Astrocyte (in vitro differentiated cells and primary cell): ENCODE measurements around the gene GUCY2F. TPM values are rescaled to one million over a fixed set of nuclear protein-coding genes. Genes with fewer than 3 reads are reported as not detected.

ENCODE experiments used
- DNase-seq: peaks from one replicate; pipeline ENCODE4 v3.0.0-alpha.2; 2010; ENCODE audit warnings: low read depth
- FAIRE-seq: peaks from 2 replicates; lab custom pipeline; 2011; peaks lifted over from hg19 to GRCh38; lab: Jason Lieb, UNC
- H2AFZ ChIP-seq: 2 replicates; pipeline ENCODE4 v1.6.0; 2012; ENCODE audit warnings: low read depth, low read length, inconsistent platforms
- H3K27ac ChIP-seq: 2 replicates; pipeline ENCODE4 v1.5.1; 2011; ENCODE audit warnings: low read depth, low read length, inconsistent platforms
- H3K27me3 ChIP-seq: 2 replicates; pipeline ENCODE4 v1.6.0; 2011; ENCODE audit warnings: low read length, inconsistent platforms; ENCODE audit not compliant: insufficient read depth
- H3K36me3 ChIP-seq: 2 replicates; pipeline ENCODE4 v1.5.1; 2011; ENCODE audit warnings: low read length, inconsistent platforms; ENCODE audit not compliant: insufficient read depth
- H3K4me1 ChIP-seq: 2 replicates; pipeline ENCODE4 v1.5.1; 2011; ENCODE audit warnings: low read length, inconsistent platforms; ENCODE audit not compliant: insufficient read depth
- H3K4me2 ChIP-seq: 2 replicates; pipeline ENCODE4 v1.6.0; 2012; ENCODE audit warnings: low read length, inconsistent platforms
- H3K4me3 ChIP-seq: 2 replicates; pipeline ENCODE4 v1.5.1; 2011; ENCODE audit warnings: low read depth, mild to moderate bottlenecking, low read length, inconsistent platforms; ENCODE audit not compliant: insufficient read depth
- H3K79me2 ChIP-seq: 2 replicates; pipeline ENCODE4 v1.6.0; 2012; ENCODE audit warnings: mild to moderate bottlenecking, low read length, inconsistent platforms; ENCODE audit not compliant: insufficient read depth
- H3K9ac ChIP-seq: 2 replicates; pipeline ENCODE4 v1.6.0; 2012; ENCODE audit warnings: mild to moderate bottlenecking, low read length, inconsistent platforms
- H3K9me3 ChIP-seq: 2 replicates; pipeline ENCODE4 v1.5.1; 2012; ENCODE audit warnings: low read depth, mild to moderate bottlenecking, low read length, inconsistent platforms; ENCODE audit not compliant: insufficient read depth
- H4K20me1 ChIP-seq: 2 replicates; pipeline ENCODE4 v1.6.0; 2012; ENCODE audit warnings: low read length, inconsistent platforms; ENCODE audit not compliant: insufficient read depth
- H3K27ac Mint-ChIP-seq: one replicate; pipeline ENCODE4 v1.8.0; 2021; ENCODE audit warnings: mild to moderate bottlenecking, mixed read lengths; ENCODE audit not compliant: unreplicated experiment
- H3K27me3 Mint-ChIP-seq: one replicate; pipeline ENCODE4 v1.8.0; 2021; ENCODE audit warnings: low read depth, mixed read lengths; ENCODE audit not compliant: unreplicated experiment
- H3K36me3 Mint-ChIP-seq: one replicate; pipeline ENCODE4 v1.8.0; 2021; ENCODE audit warnings: low read depth, mixed read lengths; ENCODE audit not compliant: unreplicated experiment
- H3K4me1 Mint-ChIP-seq: one replicate; pipeline ENCODE4 v1.8.0; 2021; ENCODE audit warnings: low read depth, mixed read lengths; ENCODE audit not compliant: unreplicated experiment
- H3K4me3 Mint-ChIP-seq: one replicate; pipeline ENCODE4 v1.8.0; 2021; ENCODE audit warnings: mild to moderate bottlenecking, moderate library complexity, mixed read lengths; ENCODE audit not compliant: unreplicated experiment
- H3K9me3 Mint-ChIP-seq: one replicate; pipeline ENCODE4 v1.8.0; 2021; ENCODE audit warnings: mild to moderate bottlenecking, mixed read lengths; ENCODE audit not compliant: unreplicated experiment
- CTCF ChIP-seq: IDR thresholded peaks from 2 replicates; pipeline ENCODE4 v1.5.1; 2011; ENCODE audit warnings: low read depth, mild to moderate bottlenecking, inconsistent platforms, low read length, moderate library complexity; ENCODE audit not compliant: insufficient read depth
- EZH2 ChIP-seq: IDR thresholded peaks from 2 replicates; pipeline ENCODE4 v1.6.1; 2012; ENCODE audit warnings: mild to moderate bottlenecking, low read length, inconsistent platforms; ENCODE audit not compliant: insufficient read depth
- total RNA-seq: library from RNA; stranded (reverse); gene quantifications from 2 replicates; pipeline ENCODE4 v1.2.1, GENCODE V29; 2021

GUCY2F gene
- total RNA-seq, 1 donor from 2014 or later = not detected

- H3K4me1 Mint-ChIP-seq = no peaks in the 10 kb centered on the region
- no peak for FAIRE-seq
Observed at GRCh38 chrX:109484886-109485285, 3.0 kb upstream of the GUCY2F start.

DNA sequence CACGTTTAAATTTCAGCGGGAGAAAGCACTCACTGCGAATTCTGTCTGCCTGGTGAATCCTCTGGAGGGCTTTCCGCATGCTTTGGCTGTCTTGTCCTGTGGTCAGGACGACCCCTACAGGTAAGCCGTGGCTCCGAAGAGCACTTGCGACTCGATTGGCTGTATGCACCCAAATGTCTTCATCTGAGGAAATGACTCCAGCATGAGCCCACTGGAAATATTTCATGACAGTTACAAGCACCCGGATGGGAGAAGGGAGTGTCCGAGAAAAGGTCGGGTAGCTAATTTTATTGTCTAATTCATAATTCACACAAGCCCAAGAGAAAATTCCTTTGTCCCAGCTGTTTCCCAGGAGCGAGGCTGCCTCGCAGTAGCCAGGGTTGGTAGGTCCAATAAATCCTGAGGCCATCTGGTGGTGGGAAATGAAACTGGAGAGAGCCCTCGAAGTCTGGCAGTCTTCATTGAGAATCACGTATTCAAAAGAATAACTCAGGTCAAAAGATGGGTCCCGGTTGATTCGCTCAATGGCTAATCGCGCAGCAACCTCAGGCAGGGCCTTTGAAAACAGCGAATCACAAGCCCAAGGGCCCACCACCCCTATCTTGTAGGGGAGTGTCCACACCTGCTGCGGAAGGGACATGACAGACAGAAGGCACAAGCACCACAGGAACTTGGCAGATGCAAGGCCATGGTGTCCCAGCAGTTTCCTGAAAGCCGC is 6.6 kb downstream of the GUCY2F start:
- Mint-ChIP-seq H3K9me3 (no peaks in the 10 kb centered on the region), H3K27me3 (no peaks in the 10 kb centered on the region), H3K36me3 (no peaks in the 10 kb centered on the region), H3K4me1 (peaks cover 6% of the 10 kb centered on the region), H3K27ac (no peak overlapping the region), H3K4me3 (no peak overlapping the region)
- peak overlapping the region; percentile 37 for H2AFZ ChIP-seq
- H3K27ac ChIP-seq = no peak overlapping the region
- no peaks in the 10 kb centered on the region for H3K79me2 ChIP-seq
- TF ChIP-seq CTCF = peak; percentile 43
- TF ChIP-seq EZH2 = no peak
- FAIRE-seq = peak; percentile 93
- H3K4me1 ChIP-seq = peaks cover 15% of the 10 kb centered on the region
- DNase-seq = peak; percentile 12
- H3K4me2 ChIP-seq = peak overlapping the region; percentile 84
- no peaks in the 10 kb centered on the region for H3K9me3 ChIP-seq
- no peaks in the 10 kb centered on the region for H4K20me1 ChIP-seq
- H3K36me3 ChIP-seq = no peaks in the 10 kb centered on the region
- H3K4me3 ChIP-seq = peak overlapping the region; percentile 39
- H3K9ac ChIP-seq = peak overlapping the region; percentile 35
- no peaks in the 10 kb centered on the region for H3K27me3 ChIP-seq

More at GRCh38 chrX:109484886-109485285, 3.0 kb upstream of the GUCY2F start:
- Mint-ChIP-seq H3K9me3 (no peaks in the 10 kb centered on the region), H3K27me3 (peaks cover 3% of the 10 kb centered on the region), H3K4me3 (no peak overlapping the region), H3K36me3 (no peaks in the 10 kb centered on the region), H3K27ac (no peak overlapping the region)
- Histone ChIP-seq H3K4me3 (no peak overlapping the region), H3K9ac (no peak overlapping the region), H3K79me2 (no peaks in the 10 kb centered on the region), H3K27me3 (no peaks in the 10 kb centered on the region), H2AFZ (no peak overlapping the region), H3K36me3 (no peaks in the 10 kb centered on the region), H3K4me2 (no peak overlapping the region), H3K9me3 (no peaks in the 10 kb centered on the region), H3K4me1 (no peaks in the 10 kb centered on the region), H4K20me1 (no peaks in the 10 kb centered on the region), H3K27ac (no peak overlapping the region)
- DNase-seq = no peak
- no peak for TF ChIP-seq EZH2
- no peak for TF ChIP-seq CTCF
